ENCODE results near the gene FIGNL2. TPM values are rescaled to one million over a fixed set of nuclear protein-coding genes. Genes with fewer than 3 reads are reported as not detected.
"Not testable (repeated sequence)": the region's sequence is repeated elsewhere in the genome, so short reads cannot be mapped to it uniquely, and the experiment has no call there.

The FIGNL2 gene, protein sequence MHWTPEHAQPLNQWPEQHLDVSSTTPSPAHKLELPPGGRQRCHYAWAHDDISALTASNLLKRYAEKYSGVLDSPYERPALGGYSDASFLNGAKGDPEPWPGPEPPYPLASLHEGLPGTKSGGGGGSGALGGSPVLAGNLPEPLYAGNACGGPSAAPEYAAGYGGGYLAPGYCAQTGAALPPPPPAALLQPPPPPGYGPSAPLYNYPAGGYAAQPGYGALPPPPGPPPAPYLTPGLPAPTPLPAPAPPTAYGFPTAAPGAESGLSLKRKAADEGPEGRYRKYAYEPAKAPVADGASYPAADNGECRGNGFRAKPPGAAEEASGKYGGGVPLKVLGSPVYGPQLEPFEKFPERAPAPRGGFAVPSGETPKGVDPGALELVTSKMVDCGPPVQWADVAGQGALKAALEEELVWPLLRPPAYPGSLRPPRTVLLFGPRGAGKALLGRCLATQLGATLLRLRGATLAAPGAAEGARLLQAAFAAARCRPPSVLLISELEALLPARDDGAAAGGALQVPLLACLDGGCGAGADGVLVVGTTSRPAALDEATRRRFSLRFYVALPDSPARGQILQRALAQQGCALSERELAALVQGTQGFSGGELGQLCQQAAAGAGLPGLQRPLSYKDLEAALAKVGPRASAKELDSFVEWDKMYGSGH
- 0.81 TPM for total RNA-seq

DNA sequence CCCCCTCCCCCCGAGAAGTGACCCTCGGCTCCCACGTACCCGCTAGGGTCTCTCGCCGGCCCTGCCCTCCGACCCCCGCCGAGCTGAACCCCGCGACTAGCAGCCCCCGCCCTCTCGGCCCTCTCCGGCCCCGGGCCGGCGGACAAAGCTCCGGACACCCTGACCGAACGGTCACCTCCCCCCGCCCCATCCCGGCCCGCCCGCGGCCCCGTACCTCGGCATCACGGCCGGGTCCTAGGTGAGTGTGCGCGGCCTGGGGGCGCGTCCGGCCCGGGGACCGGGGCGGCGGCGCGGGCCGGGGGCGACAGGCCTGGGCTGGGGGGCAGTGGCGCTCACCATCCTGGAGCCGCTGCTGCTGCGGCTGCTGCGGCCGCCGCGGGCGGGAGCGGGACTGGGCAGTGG, at the start of gene FIGNL2:
Gene FIGNL2 (minus strand): TSS at position 393 of the 402 bp plus-strand sequence. CDS start 26,305 bp downstream, outside the sequence.
- no peak for DNase-seq (ENCODE audit: low read depth in 2 of 3, low spot score in 2 of 3)

- no peak for DNase-seq (ENCODE audit: low read depth in 2 of 3, low spot score in 2 of 3)
These were observed 48.7 kb upstream of the FIGNL2 start for GRCh38 chr12:51897181-51897580.

- no peak for DNase-seq (ENCODE audit: low read depth in 2 of 3, low spot score in 2 of 3)
These were observed 47.7 kb upstream of the FIGNL2 start for GRCh38 chr12:51896236-51896635.

DNA sequence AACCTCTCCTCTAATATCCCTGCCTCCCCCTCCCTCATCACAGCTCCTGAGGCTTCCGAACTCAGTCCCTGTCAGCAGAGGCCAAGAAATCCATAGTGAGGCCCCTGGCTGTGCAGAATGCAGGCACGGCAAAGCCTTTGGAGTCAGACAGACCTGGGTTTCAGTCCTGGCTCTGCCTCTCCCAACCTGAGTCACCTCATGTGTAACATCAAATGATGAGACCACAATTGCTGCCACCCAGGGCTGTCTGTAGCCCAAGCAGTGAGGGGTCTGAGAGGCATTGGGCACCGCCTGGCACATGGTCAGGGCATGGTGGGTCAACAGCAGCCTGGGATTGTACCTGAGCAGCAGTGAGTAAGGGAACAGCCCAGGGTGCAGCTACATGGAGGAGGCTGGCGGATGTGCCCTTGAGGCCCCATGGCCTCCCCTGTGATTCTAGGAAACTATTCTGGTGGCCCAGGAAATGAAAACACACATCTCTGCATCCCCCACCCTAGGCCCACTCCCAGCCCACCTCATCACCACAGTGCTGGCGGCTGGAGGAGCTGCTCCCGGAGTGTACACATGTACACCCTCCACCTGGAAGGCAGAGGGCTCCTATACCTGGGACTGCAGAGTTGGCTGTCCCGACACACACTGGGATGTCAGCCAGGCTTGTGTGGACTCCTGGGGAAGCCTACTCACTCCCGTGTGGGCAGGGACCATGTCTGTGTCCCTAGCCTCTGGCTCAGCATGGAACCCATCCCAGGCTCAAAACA, 47.0 kb upstream of the FIGNL2 start:
- no peak for DNase-seq (ENCODE audit: low read depth in 2 of 3, low spot score in 2 of 3)

- DNase-seq (ENCODE audit: low read depth in 2 of 3, low spot score in 2 of 3) = no peak
These were observed 45.3 kb upstream of the FIGNL2 start for GRCh38 chr12:51893786-51894185.

GRCh38 chr12:51891843-51892242, 43.3 kb upstream of the FIGNL2 start:
- DNase-seq (ENCODE audit: low read depth in 2 of 3, low spot score in 2 of 3) = peak in 1 of 3 donors; percentile 43

DNA sequence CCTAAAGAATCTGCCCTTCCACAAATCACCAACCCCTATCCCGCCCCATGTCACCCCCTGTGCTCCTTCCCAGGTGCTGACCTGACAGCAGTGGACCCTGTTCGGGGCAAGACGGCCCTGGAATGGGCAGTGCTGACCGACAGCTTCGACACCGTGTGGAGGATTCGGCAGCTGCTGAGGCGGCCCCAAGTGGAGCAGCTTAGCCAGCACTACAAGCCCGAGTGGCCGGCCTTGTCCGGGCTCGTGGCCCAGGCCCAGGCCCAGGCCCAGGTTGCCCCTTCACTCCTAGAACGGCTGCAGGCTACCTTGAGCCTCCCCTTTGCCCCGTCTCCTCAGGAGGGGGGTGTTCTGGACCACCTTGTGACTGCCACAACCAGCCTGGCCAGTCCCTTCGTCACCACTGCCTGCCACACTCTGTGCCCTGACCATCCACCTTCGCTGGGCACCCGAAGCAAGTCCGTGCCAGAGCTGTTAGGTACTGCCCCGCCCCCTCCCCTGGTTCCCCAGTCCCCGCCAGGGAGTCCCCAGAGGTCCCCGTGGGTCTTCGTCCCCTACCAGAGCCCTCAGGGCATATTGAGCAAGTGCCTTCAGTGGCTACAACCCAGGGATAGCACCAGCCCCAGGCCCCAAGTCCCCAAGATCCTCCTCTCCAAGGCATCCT, 42.1 kb upstream of the FIGNL2 start:
- no peak for DNase-seq (ENCODE audit: low read depth in 2 of 3, low spot score in 2 of 3)

- DNase-seq (ENCODE audit: low read depth in 2 of 3, low spot score in 2 of 3) = no peak
These were observed 41.6 kb upstream of the FIGNL2 start for GRCh38 chr12:51890133-51890464.

DNA sequence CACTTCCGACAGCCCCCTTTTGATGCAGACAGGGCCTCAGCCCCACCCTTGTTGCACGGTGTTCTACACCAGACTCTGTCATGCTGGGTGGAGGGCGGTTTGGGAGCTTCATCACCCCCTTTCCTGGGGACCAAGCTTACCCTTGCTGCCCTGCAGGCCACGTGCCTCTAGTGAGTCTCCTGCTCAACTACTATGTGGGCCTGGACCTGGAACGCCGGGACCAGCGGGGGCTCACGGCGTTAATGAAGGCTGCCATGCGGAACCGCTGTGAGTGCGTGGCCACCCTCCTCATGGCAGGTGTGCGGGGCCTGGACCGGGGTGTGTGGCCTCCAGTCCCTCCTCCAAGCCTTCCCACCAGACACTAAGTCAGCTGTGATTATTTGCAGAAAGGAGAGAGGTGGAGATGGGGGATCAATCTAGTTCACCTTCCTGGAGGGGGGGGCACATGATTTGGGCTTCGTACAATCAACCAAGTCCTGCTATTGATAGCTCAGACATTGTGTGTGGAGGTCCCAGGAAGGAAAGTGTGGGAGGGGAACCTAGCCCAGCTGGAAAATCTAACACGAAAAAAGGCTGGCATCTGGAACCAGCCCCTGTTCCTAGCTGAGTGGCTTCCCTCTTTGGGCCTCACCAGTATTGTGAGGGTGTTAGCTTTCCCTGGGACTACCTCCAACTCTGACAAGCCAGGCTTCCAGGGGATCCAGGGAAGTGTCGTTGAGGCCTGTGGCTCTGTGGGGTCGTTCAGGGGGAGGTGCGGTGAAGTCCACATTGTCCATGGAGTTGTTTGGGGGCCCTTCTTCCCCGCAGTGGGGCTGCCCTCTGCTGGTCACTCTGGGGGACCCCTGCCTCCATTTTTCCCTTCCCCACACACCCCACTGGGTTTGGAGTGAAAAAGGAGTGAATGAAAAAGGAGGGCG, 41.0 kb upstream of the FIGNL2 start:
- no peak for DNase-seq (ENCODE audit: low read depth in 2 of 3, low spot score in 2 of 3)

GRCh38 chr12:51888316-51889215, 40.0 kb upstream of the FIGNL2 start:
- DNase-seq (ENCODE audit: low read depth in 2 of 3, low spot score in 2 of 3) = no peak

GRCh38 chr12:51887476-51888315, 39.2 kb upstream of the FIGNL2 start, which contains the start of gene ANKRD33:
Gene ANKRD33 (plus strand): TSS chr12:51888103. CDS start chr12:51888187, 84 bp downstream.
- DNase-seq (ENCODE audit: low read depth in 2 of 3, low spot score in 2 of 3) = peak in 1 of 3 donors; percentile 44

GRCh38 chr12:51886021-51886710, 37.6 kb upstream of the FIGNL2 start:
- DNase-seq (ENCODE audit: low read depth in 2 of 3, low spot score in 2 of 3) = peak; percentile 17 to 84 (median 82)

- not testable (repeated sequence) for DNase-seq (ENCODE audit: low read depth in 2 of 3, low spot score in 2 of 3)
These were observed 36.9 kb upstream of the FIGNL2 start for GRCh38 chr12:51885294-51886020.

GRCh38 chr12:51884676-51885229, 36.2 kb upstream of the FIGNL2 start:
- DNase-seq (ENCODE audit: low read depth in 2 of 3, low spot score in 2 of 3) = peak in 1 of 3 donors; percentile 59

GRCh38 chr12:51883998-51884675, 35.6 kb upstream of the FIGNL2 start:
- no peak for DNase-seq (ENCODE audit: low read depth in 2 of 3, low spot score in 2 of 3)

DNA sequence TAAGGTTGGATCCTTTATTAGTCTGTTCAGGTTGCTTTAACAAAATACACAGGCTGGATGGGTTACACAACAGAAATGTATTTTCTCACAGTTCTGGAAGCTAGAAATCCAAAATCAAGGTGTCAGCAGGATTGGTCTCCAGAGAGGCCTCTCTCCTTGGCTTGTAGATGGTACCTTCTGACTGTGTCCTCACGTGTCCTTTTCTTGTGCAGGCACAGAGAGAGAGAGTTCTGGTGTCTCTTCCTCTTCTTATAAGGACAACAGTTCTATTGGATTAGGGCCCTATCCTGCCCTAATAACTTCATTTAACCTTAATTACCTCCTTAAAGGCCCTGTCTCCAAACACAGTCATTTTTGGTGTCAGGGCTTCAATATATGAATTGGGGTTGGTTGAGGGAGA, 34.8 kb upstream of the FIGNL2 start:
- no peak for DNase-seq (ENCODE audit: low read depth in 2 of 3, low spot score in 2 of 3)

Data from hematopoietic multipotent progenitor cell (in vitro differentiated cells).